Astrocyte (in vitro differentiated cells and primary cell): ENCODE measurements around the gene RILP.

ENCODE experiments used
- EZH2 ChIP-seq: IDR thresholded peaks from 2 replicates; pipeline ENCODE4 v1.6.1; 2012; ENCODE audit warnings: mild to moderate bottlenecking, low read length, inconsistent platforms; ENCODE audit not compliant: insufficient read depth
- TF ChIP-seq, protein P1 (sequence below): IDR thresholded peaks from 2 replicates; pipeline ENCODE4 v1.5.1; 2011; ENCODE audit warnings: low read depth, mild to moderate bottlenecking, inconsistent platforms, low read length, moderate library complexity; ENCODE audit not compliant: insufficient read depth

DNA sequence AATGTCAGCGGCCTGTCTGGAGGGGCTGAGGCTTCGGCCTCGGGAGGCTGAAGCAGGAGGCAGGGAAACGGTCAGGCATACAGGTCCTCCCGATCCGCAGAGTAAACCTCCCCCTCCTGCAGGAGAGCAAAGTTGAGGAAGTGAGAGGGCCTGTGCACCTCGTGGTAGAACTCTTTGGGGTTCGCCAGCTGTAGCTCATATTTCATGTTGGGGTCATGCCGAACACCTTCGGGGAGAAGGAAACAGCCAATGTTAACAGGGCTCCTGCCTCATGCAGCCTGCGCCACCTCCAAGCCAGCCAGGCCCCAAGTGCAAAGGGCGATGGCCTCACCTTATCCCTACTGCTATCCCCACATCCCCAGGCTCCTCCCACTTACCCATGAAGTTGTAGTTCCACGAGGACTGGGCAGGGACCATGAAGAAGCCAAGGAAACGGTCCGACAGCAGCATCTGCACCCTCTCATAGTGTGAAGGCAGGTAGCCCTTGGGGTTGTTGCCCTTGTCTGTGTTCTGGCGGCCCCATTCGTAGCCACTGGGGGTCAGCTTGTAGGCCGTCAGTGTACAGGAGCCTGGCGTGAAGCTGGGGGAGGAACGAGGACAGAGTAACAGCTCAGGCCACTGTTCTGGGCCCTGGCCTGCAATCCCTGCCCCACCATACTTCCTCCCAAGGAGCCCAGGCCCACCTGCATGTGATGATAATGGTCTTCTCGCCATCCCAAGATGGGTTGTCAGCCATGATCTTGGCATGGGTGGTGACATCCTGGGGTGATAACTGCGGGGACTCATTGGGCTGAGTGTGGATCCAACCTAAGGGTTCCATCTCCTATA lies 1.3 kb upstream of the RILP start:
- TF ChIP-seq, protein P1, sequence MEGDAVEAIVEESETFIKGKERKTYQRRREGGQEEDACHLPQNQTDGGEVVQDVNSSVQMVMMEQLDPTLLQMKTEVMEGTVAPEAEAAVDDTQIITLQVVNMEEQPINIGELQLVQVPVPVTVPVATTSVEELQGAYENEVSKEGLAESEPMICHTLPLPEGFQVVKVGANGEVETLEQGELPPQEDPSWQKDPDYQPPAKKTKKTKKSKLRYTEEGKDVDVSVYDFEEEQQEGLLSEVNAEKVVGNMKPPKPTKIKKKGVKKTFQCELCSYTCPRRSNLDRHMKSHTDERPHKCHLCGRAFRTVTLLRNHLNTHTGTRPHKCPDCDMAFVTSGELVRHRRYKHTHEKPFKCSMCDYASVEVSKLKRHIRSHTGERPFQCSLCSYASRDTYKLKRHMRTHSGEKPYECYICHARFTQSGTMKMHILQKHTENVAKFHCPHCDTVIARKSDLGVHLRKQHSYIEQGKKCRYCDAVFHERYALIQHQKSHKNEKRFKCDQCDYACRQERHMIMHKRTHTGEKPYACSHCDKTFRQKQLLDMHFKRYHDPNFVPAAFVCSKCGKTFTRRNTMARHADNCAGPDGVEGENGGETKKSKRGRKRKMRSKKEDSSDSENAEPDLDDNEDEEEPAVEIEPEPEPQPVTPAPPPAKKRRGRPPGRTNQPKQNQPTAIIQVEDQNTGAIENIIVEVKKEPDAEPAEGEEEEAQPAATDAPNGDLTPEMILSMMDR = no peak
- TF ChIP-seq EZH2 = no peak
